Panc1 (cell line): ENCODE results near the gene INPP4B. TPM values are rescaled to one million over a fixed set of nuclear protein-coding genes. Genes with fewer than 3 reads are reported as not detected.

ENCODE experiments used
- ATAC-seq: fragments of 200-7000 bp; cut with Tn5 transposase; 2 replicates; pipeline ENCODE4 v1.9.1; 2020; ENCODE audit warnings: mild to moderate bottlenecking, moderate library complexity
- BruUV-seq: library from RNA; stranded (reverse); fragments of 400-500 nt; replicated peaks from 2 replicates; lab custom pipeline; 2021; lab: Mats Ljungman, UMichigan
- CTCF ChIA-PET: fragments of 300-600 bp; sonication (Branson Sonifier 250); formaldehyde crosslinking; loops from one replicate; lab custom pipeline; 2022; ENCODE audit warnings: antibody characterized with exemption; lab: Charles Lee
- POLR2A ChIA-PET: fragments of 300-600 bp; sonication (Branson Sonifier 250); formaldehyde crosslinking; loops from one replicate; lab custom pipeline; 2022; ENCODE audit warnings: antibody characterized with exemption; lab: Charles Lee
- DNase-seq: peaks from one replicate; pipeline ENCODE4 v3.0.0-alpha.2; 2010; ENCODE audit warnings: low read depth, low spot score
- H3K27ac ChIP-seq: 2 replicates; pipeline ENCODE4 v1.5.1; 2011; ENCODE audit warnings: mild to moderate bottlenecking, low read length, inconsistent platforms
- H3K27me3 ChIP-seq: fragments of 200-500 bp; sonication (Bioruptor generic); 2 replicates; pipeline ENCODE4 v1.6.0; 2014; ENCODE audit warnings: low read length, inconsistent platforms; ENCODE audit not compliant: control insufficient read depth, insufficient read depth
- H3K36me3 ChIP-seq: fragments of 200-500 bp; sonication (Bioruptor generic); 2 replicates; pipeline ENCODE4 v1.5.1; 2014; ENCODE audit warnings: inconsistent platforms, mild to moderate bottlenecking, low read length, moderate library complexity; ENCODE audit not compliant: control insufficient read depth, insufficient read depth
- H3K4me1 ChIP-seq: 2 replicates; pipeline ENCODE4 v1.5.1; 2011; ENCODE audit warnings: inconsistent platforms, mild to moderate bottlenecking, low read length, moderate library complexity; ENCODE audit not compliant: control insufficient read depth, insufficient read depth
- H3K4me3 ChIP-seq, 2 experiments: 2 replicates each; pipeline ENCODE4 v1.5.1; 2011 to 2012; ENCODE audit warnings: low read depth in 2 of 2, low read length in 2 of 2, mild to moderate bottlenecking in 2 of 2, inconsistent platforms in 1 of 2, moderate library complexity in 1 of 2
- H3K9me3 ChIP-seq: fragments of 200-500 bp; sonication (Bioruptor generic); 2 replicates; pipeline ENCODE4 v1.5.1; 2014; ENCODE audit warnings: low read depth, mild to moderate bottlenecking, inconsistent platforms, low read length, moderate library complexity; ENCODE audit not compliant: control insufficient read depth, insufficient read depth
- CTCF ChIP-seq: fragments of 450-650 bp; IDR thresholded peaks from 2 replicates; pipeline ENCODE4 v1.5.1; 2017; ENCODE audit warnings: mild to moderate bottlenecking
- POLR2AphosphoS5 ChIP-seq: IDR thresholded peaks from 2 replicates; pipeline ENCODE4 v1.6.1; 2012; ENCODE audit warnings: mild to moderate bottlenecking, low read depth, low read length, moderate library complexity
- SIN3A ChIP-seq: IDR thresholded peaks from 2 replicates; pipeline ENCODE4 v1.6.1; 2012; ENCODE audit warnings: low read depth, mild to moderate bottlenecking, low read length, moderate library complexity, borderline replicate concordance; ENCODE audit not compliant: insufficient read depth
- TCF7L2 ChIP-seq: IDR thresholded peaks from 2 replicates; pipeline ENCODE4 v1.6.1; 2011; ENCODE audit warnings: mild to moderate bottlenecking, low read depth, low read length, inconsistent platforms
- in situ Hi-C: cut with HindIII; loops from 2 replicates; pipeline ENCODE4 v1.10.0; 2016; ENCODE audit warnings: low sequenced_read_pairs, low pct_unique_long_range_greater_than_20kb
- intact Hi-C: fragments of 100-400 bp; cut with micrococcal nuclease; formaldehyde crosslinking; loops from one replicate; pipeline ENCODE4 v1.10.0; 2022; ENCODE audit not compliant: unreplicated experiment
- total RNA-seq: library from RNA; stranded (reverse); gene quantifications from one replicate; pipeline ENCODE4 v1.2.1, GENCODE V29; 2021; ENCODE audit not compliant: unreplicated experiment
- TF ChIP-seq, protein P1 (sequence below), 2 experiments: IDR thresholded peaks; 2 replicates each; pipeline ENCODE4 v1.6.1; 2011 to 2012; ENCODE audit warnings: low read depth in 2 of 2, control low read depth in 1 of 2, low read length in 1 of 2, mild to moderate bottlenecking in 1 of 2, moderate library complexity in 1 of 2; ENCODE audit not compliant: insufficient read depth in 1 of 2

The INPP4B gene
- total RNA-seq, 1 experiment from 2014 or later = 4.5 TPM

- no peak overlapping the region for H3K4me3 ChIP-seq
- ChIA-PET POLR2A (no interaction called here), CTCF (no interaction called here)
- no peaks in the 10 kb centered on the region for H3K4me1 ChIP-seq
- DNase-seq = no peak
- no peaks in the 10 kb centered on the region for H3K27me3 ChIP-seq
- in situ Hi-C loops = no loop called here
- TF ChIP-seq, protein P1, sequence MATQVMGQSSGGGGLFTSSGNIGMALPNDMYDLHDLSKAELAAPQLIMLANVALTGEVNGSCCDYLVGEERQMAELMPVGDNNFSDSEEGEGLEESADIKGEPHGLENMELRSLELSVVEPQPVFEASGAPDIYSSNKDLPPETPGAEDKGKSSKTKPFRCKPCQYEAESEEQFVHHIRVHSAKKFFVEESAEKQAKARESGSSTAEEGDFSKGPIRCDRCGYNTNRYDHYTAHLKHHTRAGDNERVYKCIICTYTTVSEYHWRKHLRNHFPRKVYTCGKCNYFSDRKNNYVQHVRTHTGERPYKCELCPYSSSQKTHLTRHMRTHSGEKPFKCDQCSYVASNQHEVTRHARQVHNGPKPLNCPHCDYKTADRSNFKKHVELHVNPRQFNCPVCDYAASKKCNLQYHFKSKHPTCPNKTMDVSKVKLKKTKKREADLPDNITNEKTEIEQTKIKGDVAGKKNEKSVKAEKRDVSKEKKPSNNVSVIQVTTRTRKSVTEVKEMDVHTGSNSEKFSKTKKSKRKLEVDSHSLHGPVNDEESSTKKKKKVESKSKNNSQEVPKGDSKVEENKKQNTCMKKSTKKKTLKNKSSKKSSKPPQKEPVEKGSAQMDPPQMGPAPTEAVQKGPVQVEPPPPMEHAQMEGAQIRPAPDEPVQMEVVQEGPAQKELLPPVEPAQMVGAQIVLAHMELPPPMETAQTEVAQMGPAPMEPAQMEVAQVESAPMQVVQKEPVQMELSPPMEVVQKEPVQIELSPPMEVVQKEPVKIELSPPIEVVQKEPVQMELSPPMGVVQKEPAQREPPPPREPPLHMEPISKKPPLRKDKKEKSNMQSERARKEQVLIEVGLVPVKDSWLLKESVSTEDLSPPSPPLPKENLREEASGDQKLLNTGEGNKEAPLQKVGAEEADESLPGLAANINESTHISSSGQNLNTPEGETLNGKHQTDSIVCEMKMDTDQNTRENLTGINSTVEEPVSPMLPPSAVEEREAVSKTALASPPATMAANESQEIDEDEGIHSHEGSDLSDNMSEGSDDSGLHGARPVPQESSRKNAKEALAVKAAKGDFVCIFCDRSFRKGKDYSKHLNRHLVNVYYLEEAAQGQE (IDR thresholded peaks at IDR 0.05; ENCODE audit: insufficient read depth in 1 of 2, low read depth in 2 of 2, low read length in 1 of 2) = no peak
- TF ChIP-seq TCF7L2 (no peak), POLR2AphosphoS5 (no peak), SIN3A (no peak), CTCF (no peak)
- no peaks in the 10 kb centered on the region for H3K36me3 ChIP-seq
- no peaks in the 10 kb centered on the region for H3K9me3 ChIP-seq
- H3K27ac ChIP-seq = no peak overlapping the region
- no peak for ATAC-seq
- intact Hi-C loops = loop anchor here (10.0 kb wide), 1 partner anchor 365 kb away; the partner anchor contains the start of gene INPP4B
- BruUV-seq = no TSS peak
These were observed 365.9 kb downstream of the INPP4B start for GRCh38 chr4:142480244-142480643.

DNA sequence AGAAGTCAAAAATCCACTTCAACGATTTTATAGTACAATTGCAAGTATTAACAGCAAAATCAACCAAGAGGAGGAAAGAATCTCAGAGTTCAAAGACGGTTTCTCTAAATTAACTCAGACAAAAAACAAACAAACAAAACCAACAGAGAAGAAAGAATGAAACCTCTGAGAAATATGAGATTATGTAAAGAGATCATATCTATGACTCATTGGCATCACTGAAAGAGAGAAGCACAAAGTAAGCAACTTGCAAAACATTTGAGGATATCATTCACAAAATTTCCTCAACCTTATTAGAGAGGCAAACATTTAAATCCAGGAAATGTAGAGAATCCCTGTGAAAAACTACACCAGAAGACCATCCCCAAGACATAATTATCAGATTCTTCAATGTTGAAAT lies 370.4 kb downstream of the INPP4B start:
- DNase-seq = no peak
- CTCF ChIA-PET = no interaction called here
- H3K27ac ChIP-seq = no peak overlapping the region

More for the DNA sequence above, 370.4 kb downstream of the INPP4B start:
- intact Hi-C loops = no loop called here
- no peaks in the 10 kb centered on the region for H3K27me3 ChIP-seq
- no peaks in the 10 kb centered on the region for H3K36me3 ChIP-seq
- H3K9me3 ChIP-seq = no peaks in the 10 kb centered on the region
- H3K4me1 ChIP-seq = no peaks in the 10 kb centered on the region
- TF ChIP-seq, protein P1 (IDR thresholded peaks at IDR 0.05; ENCODE audit: insufficient read depth in 1 of 2, low read depth in 2 of 2, low read length in 1 of 2) = no peak
- TF ChIP-seq CTCF (no peak), POLR2AphosphoS5 (no peak), TCF7L2 (no peak), SIN3A (no peak)
- H3K4me3 ChIP-seq = no peak overlapping the region
- no TSS peak for BruUV-seq
- no peak for ATAC-seq
- POLR2A ChIA-PET = no interaction called here
- in situ Hi-C loops = no loop called here
